GM20431 (cell line): ENCODE results near the gene PRSS38.

Experiments
- in situ Hi-C: fragments of 300-500 bp; cut with MseI, MboI; formaldehyde crosslinking; loops from one replicate; pipeline ENCODE4 v1.15.0; 2020; ENCODE audit warnings: low sequenced_read_pairs; ENCODE audit not compliant: unreplicated experiment

The PRSS38 gene

GRCh38 chr1:227815468-227816409 lies at the start of gene PRSS38:
Gene PRSS38 (plus strand): TSS chr1:227815675. CDS start chr1:227815717, 42 bp downstream.
- in situ Hi-C loops = no loop called here

- in situ Hi-C loops = no loop called here
These were observed 49.4 kb upstream of the PRSS38 start for GRCh38 chr1:227766015-227766634.

GRCh38 chr1:227766653-227767277 lies 48.7 kb upstream of the PRSS38 start:
- in situ Hi-C loops = no loop called here

- in situ Hi-C loops = no loop called here
These were observed 47.9 kb upstream of the PRSS38 start for GRCh38 chr1:227767401-227768124.

GRCh38 chr1:227768125-227768439 lies 47.4 kb upstream of the PRSS38 start:
- in situ Hi-C loops = no loop called here

GRCh38 chr1:227768640-227769039 lies 46.8 kb upstream of the PRSS38 start:
- in situ Hi-C loops = no loop called here

- in situ Hi-C loops = no loop called here
These were observed 46.2 kb upstream of the PRSS38 start for GRCh38 chr1:227769047-227769935.

- in situ Hi-C loops = no loop called here
These were observed 45.5 kb upstream of the PRSS38 start for GRCh38 chr1:227769936-227770494.

GRCh38 chr1:227770812-227771211 lies 44.7 kb upstream of the PRSS38 start:
- in situ Hi-C loops = no loop called here

GRCh38 chr1:227771326-227771725 lies 44.1 kb upstream of the PRSS38 start:
- in situ Hi-C loops = no loop called here

- in situ Hi-C loops = no loop called here
These were observed 43.7 kb upstream of the PRSS38 start for GRCh38 chr1:227771771-227772170.

- in situ Hi-C loops = no loop called here
These were observed 41.9 kb upstream of the PRSS38 start for GRCh38 chr1:227773558-227773957.

- in situ Hi-C loops = no loop called here
These were observed 41.3 kb upstream of the PRSS38 start for GRCh38 chr1:227774051-227774731.

GRCh38 chr1:227774821-227775661 lies 40.4 kb upstream of the PRSS38 start:
- in situ Hi-C loops = loop anchor here (25.0 kb wide), 1 partner anchor 312 kb away; the partner anchor contains the start of gene ARF1

GRCh38 chr1:227775841-227776240 lies 39.6 kb upstream of the PRSS38 start:
- in situ Hi-C loops = loop anchor here (25.0 kb wide), 1 partner anchor 311 kb away; the partner anchor contains the start of gene ARF1

- in situ Hi-C loops = loop anchor here (25.0 kb wide), 1 partner anchor 311 kb away; the partner anchor contains the start of gene ARF1
These were observed 39.1 kb upstream of the PRSS38 start for GRCh38 chr1:227776331-227776771.

- in situ Hi-C loops = loop anchor here (25.0 kb wide), 1 partner anchor 310 kb away; the partner anchor contains the start of gene ARF1
These were observed 38.3 kb upstream of the PRSS38 start for GRCh38 chr1:227777156-227777555.
